AG10803 (cell line): Measurements from ENCODE around the gene RAPGEFL1.
"Not testable (repeated sequence)": the region's sequence is repeated elsewhere in the genome, so short reads cannot be mapped to it uniquely, and the experiment has no call there.

Experiments
- DNase-seq: peaks from one replicate; pipeline ENCODE4 v3.0.0; 2010; ENCODE audit warnings: low read depth
- H3K4me3 ChIP-seq: 2 replicates; pipeline ENCODE4 v1.5.1; 2011; ENCODE audit warnings: mild to moderate bottlenecking, low read length, control low read depth
- TF ChIP-seq, protein P1 (sequence below): conservative IDR thresholded peaks from 2 replicates; pipeline ENCODE4 v1.5.1; 2011; ENCODE audit warnings: mild to moderate bottlenecking, low read length, control low read depth, inconsistent platforms

Gene RAPGEFL1

DNA sequence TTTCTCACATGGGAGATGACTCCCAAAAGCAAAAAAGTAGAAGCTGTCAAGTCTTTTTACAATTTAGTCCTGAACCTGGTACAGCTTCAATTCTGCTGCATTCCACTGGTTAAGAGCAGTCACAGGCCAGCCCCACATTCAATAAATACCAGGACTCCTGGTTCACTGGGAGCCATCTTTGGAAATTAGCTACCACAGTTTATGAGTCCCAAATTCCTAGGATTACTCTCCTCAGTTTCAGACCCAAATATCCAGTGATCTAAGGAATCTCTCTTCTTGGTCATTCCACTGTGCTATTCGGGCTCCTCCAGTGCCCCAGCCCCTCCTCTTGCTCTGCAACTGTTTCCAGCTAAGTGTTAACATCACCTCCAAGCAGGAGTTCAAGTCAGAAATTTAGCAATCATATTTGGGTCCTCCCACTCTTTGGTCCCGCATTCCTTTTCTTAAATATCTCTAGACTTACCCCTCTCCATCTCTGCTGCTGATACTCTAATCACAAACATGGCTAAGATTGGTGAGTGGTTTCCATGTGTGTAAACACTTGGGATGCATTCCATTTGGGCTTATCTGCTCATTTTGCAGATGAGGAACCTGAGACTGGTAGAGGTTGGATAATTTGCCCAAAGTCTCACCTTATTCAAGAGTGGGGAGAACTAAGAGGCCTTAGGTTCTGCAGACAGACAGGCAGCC, 32.3 kb downstream of the RAPGEFL1 start:
- DNase-seq: peak; percentile 92
- H3K4me3 ChIP-seq: no peak overlapping the region
- TF ChIP-seq, protein P1, sequence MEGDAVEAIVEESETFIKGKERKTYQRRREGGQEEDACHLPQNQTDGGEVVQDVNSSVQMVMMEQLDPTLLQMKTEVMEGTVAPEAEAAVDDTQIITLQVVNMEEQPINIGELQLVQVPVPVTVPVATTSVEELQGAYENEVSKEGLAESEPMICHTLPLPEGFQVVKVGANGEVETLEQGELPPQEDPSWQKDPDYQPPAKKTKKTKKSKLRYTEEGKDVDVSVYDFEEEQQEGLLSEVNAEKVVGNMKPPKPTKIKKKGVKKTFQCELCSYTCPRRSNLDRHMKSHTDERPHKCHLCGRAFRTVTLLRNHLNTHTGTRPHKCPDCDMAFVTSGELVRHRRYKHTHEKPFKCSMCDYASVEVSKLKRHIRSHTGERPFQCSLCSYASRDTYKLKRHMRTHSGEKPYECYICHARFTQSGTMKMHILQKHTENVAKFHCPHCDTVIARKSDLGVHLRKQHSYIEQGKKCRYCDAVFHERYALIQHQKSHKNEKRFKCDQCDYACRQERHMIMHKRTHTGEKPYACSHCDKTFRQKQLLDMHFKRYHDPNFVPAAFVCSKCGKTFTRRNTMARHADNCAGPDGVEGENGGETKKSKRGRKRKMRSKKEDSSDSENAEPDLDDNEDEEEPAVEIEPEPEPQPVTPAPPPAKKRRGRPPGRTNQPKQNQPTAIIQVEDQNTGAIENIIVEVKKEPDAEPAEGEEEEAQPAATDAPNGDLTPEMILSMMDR: no peak

DNA sequence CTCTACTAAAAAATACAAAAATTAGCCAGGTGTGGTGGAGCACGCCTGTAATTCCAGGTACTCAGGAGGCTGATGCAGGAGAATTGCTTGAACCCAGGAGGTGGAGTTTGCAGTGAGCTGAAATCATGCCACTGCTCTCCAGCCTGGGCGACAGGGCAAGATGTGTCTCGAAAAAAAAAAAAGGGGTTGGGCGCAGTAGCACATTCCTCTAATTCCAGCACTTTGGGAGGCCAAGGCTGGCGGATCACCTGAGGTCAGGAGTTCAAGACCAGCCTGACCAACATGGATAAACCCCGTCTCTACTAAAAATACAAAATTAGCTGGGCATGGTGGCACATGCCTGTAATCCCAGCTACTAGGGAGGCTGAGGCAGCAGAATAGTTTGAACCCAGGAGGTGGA, 36.6 kb downstream of the RAPGEFL1 start:
- not testable (repeated sequence) for H3K4me3 ChIP-seq, DNase-seq

GRCh38 chr17:40218006-40218739, 40.9 kb downstream of the RAPGEFL1 start:
- no peak for DNase-seq
- no peak overlapping the region; the same call in 1 of the 2 replicates for H3K4me3 ChIP-seq
- TF ChIP-seq, protein P1: no peak

DNA sequence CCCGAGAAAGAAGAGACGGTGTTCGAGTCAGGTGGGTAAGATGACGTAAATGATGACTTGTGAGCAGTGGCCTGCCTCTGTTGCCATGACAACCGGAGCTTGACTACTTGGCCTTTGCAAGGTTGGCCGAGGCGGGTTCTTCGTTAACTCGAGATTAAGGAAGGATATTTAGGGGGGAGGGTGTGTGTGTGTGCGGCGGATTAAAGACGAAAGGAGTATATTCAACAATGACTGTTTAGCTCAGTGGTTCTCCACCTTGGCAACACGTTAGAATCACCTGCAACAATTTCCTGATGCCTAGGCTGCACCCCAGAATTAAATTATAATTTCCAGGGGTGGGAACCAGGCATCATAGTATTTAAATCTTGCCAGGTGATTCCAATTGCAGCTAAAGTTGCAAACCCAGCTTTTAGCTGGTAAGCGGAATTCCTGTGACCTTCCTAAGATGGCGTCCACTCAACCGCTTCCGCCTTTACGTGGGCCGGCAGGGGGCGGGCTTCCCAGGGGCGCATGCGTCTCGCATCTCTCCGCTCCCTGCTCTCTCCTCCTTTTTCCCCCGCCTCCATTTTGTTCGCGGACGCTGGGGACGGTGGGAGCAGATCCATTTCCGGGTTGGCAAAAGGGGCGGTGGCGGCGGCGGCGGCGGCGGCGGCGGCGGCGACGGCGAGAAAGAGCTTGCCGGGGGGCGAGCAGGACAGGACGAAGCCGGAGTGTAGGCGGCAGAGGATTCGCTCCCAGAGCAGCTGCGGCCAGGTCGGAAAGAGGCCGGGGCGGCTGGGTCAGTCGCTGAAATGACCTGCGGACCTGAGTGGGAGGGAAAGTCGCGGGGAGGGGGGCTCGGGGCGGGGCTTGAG, 41.7 kb downstream of the RAPGEFL1 start, which contains the start of gene WIPF2:
Gene WIPF2 (plus strand): TSS at position 565 of the 854 bp plus-strand sequence. CDS start 37,156 bp downstream, outside the sequence.
- H3K4me3 ChIP-seq: peak within 1 kb of the TSS; percentile 77
- peak; percentile 95 for DNase-seq
- TF ChIP-seq, protein P1: peak; percentile 63

GRCh38 chr17:40219594-40220338, 42.5 kb downstream of the RAPGEFL1 start:
- peak; percentile 41 for DNase-seq
- H3K4me3 ChIP-seq: peak overlapping the region; percentile 77
- TF ChIP-seq, protein P1: 0 out of 2 replicates have a peak, but pooled peaks have one; percentile 14

DNA sequence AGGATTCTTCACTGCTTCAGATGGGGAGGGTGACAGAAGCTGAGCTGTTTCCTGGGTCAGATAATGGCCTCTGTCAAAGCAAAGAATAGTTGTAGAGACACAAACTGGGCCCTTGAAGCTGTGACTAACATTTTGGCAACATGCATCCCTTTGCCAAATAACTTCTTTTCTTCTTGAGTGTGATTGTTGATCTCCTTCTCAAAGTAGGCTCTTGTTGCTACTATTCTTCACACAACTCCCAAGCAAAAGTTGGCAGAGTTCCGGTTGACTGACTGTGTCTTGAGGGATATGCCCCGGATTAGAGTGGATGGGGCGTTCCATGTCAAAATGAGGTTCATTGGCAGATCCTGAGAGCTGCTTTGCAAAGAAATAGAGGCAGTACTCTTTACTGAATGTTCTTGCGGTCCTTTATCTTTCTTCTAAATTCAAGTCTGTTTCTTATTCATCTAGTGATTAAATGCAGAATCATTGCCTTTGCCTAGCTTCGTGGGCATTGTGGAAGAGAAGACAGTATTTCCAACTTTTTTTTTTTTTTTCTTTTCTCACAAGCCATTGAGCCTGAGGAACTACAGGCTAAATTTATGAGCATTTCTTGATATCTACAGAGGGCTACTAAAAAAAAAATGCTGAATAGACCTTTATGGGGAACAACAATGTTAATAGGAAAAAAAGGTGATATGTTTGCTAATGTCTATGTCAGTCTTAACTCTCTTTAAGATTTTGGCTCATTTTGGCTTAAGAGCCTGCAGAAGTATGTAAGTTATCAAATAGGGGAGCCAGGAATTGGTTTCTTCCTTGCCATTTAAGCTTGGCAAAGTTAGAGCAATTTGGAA, 47.7 kb downstream of the RAPGEFL1 start:
- TF ChIP-seq, protein P1: no peak
- DNase-seq: peak; percentile 80
- H3K4me3 ChIP-seq: no peak overlapping the region

GRCh38 chr17:40229146-40229545, 51.9 kb downstream of the RAPGEFL1 start:
- not testable (repeated sequence) for H3K4me3 ChIP-seq, DNase-seq
